IMR-90 (cell line): Measurements from ENCODE around the gene CABYR.

Experiments used
- BHLHE40 ChIP-seq: fragments of 150-350 bp; IDR thresholded peaks from 2 replicates; pipeline ENCODE4 v1.6.1; 2016; ENCODE audit warnings: mild to moderate bottlenecking, low read depth, low read length
- RFX5 ChIP-seq: IDR thresholded peaks from 2 replicates; pipeline ENCODE4 v1.8.0; 2012; ENCODE audit warnings: low read depth, mild to moderate bottlenecking, low read length, moderate library complexity
- SMC3 ChIP-seq: fragments of 150-350 bp; IDR thresholded peaks from 2 replicates; pipeline ENCODE4 v1.6.1; 2016; ENCODE audit warnings: low read depth, mild to moderate bottlenecking, antibody characterized with exemption, low read length, moderate library complexity
- TF ChIP-seq, protein P1 (sequence below): conservative IDR thresholded peaks from 2 replicates; pipeline ENCODE4 v1.5.1; 2012; ENCODE audit warnings: mild to moderate bottlenecking, low read depth, low read length, improper control_type of control experiment

DNA sequence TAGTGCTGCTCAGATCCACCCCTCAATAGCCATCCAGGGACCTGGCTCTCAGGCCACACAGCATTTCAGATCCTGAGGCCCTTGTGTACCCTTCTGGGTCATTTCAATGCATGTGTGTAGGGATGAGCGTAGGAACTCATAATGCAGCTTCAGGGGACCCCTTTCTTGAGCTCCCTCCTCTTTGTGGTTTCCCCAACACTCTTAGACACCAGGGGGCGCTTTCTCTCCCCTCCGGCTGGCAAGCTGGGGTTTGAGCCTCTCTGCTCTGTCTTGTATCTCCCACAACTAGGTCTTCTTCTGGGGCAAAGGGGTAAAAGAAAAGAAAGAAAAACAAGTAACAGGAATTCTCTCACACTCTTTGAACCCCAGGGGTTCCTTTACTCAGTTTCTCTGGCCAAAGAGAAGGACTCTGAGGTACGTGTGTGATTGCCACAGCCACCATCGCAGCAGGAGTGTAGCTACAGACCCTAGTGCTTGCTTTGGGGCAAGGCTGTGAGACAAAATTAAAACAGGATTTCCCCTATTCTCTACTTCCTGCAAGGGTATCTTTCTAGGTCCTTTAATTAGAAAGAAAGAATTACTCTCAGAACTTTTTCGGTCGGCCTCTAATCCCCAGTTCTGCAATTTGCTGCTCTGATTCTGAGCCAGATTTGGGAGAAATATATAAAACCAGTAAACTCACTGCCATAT lies 38.0 kb downstream of the CABYR start:
- TF ChIP-seq, protein P1, sequence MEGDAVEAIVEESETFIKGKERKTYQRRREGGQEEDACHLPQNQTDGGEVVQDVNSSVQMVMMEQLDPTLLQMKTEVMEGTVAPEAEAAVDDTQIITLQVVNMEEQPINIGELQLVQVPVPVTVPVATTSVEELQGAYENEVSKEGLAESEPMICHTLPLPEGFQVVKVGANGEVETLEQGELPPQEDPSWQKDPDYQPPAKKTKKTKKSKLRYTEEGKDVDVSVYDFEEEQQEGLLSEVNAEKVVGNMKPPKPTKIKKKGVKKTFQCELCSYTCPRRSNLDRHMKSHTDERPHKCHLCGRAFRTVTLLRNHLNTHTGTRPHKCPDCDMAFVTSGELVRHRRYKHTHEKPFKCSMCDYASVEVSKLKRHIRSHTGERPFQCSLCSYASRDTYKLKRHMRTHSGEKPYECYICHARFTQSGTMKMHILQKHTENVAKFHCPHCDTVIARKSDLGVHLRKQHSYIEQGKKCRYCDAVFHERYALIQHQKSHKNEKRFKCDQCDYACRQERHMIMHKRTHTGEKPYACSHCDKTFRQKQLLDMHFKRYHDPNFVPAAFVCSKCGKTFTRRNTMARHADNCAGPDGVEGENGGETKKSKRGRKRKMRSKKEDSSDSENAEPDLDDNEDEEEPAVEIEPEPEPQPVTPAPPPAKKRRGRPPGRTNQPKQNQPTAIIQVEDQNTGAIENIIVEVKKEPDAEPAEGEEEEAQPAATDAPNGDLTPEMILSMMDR = peak; percentile 64
- TF ChIP-seq RFX5 = no peak
- TF ChIP-seq BHLHE40 = no peak
- TF ChIP-seq SMC3 = peak; percentile 78
